Left forelimb (tissue), 1 donor: ENCODE results near the gene PEX26.
"Not testable (repeated sequence)": the region's sequence is repeated elsewhere in the genome, so short reads cannot be mapped to it uniquely, and the experiment has no call there.

Experiments
- DNase-seq: peaks from one replicate; pipeline ENCODE4 v3.0.0-alpha.2; 2018; ENCODE audit warnings: low spot score

PEX26 gene

DNA sequence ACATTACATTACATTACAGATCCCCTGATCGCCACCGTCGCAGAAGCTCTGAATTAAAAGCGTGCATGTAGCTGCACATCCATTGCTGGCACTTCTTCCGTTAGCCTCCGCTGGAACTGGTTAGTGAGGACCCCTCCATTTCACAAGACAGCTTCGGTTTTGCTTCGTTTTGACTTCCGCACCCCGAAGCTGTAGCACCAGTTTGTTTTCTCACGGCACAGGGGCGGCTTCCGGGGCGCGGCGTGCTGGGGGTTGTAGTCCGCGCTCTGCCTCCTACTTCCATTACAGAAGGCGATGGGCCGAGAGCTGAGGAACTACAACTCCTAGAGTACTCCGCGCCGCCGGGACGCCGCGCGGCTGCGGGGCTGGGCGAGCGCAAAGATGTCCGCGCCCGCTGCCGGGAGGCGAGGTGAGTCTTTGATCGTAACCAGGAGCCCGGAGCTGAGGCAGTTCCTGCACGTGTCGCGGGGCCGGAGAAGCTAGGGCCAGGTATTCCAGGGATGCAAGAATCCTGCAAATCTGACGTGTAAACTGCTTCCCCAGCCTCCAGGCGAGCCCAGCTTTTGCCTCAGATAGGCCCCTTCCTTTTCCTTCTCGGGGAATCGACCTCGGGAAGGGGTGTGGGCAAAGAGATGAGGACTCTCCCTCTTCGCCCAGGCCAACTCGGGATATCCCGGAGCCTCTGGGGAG lies at the start of gene PEX26:
Gene PEX26, plus strand, starts transcription at position 352 of the 690 bp plus-strand sequence. CDS start 387 bp downstream, outside the sequence.
- peak; percentile 95 for DNase-seq

GRCh38 chr22:18028817-18029527 lies 48.8 kb upstream of the PEX26 start:
- DNase-seq: no peak

DNA sequence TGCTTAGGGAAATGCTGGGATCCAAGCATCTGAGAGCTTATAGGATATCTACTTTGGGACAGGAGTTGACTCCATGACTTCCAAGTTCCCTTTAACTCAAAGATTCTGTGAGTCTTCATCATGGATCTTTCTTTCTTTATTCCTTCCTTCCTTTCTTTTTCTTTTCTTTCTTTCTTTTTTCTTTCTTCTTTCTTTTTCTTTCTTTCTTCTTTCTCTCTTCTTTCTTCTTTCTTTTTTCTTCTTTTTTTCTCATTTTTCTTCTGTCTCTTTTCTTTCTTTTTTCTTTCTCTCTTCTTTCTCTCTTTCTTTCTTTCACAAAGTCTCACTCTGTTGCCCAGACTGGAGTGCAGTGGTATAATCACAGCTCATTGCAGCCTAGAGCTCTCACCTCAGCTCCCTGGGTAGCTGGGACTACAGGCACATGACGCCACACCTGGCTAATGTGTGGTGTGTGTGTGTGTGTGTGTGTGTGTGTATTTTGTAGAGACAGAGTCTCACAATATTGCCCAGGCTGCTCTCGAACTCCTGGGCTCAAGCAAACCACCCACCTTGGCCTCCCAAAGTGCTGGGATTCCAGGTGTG lies 48.0 kb upstream of the PEX26 start:
- no peak for DNase-seq

DNA sequence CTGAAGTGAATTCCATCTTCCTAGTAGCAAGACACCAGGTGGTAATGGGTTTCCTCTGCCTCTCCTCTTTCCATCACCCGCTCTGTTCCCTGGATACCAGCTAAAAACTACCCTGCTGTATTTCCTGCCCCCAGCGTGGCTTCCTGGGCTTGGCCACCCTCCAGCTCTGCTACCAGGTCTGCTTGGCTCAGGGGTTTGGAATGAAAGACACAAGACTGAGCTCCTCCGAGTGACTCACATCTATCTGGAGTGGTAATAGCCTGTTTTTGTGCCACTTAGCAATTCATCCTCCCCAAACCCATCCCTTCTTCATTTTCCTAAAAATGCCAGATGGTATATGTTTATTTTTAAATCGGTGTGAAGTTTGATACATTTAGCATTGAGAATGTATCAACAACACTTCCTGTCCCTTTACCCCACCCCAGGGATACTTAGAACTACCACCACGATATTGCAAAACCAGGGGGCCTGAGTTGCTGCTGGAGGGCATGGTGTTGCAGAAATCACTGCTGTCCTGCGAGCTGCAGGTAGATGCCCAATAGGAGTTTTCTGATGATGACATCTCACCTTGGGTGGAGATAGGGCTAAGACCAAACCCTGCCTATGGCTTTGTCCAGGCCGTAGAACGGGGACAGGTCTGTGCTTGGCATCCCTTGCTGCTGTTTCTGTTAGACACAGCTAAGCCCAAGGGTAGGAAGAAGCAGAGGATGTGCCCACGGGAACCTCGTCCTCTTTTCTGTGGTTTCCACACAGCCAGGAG lies 45.9 kb upstream of the PEX26 start:
- DNase-seq: no peak

DNA sequence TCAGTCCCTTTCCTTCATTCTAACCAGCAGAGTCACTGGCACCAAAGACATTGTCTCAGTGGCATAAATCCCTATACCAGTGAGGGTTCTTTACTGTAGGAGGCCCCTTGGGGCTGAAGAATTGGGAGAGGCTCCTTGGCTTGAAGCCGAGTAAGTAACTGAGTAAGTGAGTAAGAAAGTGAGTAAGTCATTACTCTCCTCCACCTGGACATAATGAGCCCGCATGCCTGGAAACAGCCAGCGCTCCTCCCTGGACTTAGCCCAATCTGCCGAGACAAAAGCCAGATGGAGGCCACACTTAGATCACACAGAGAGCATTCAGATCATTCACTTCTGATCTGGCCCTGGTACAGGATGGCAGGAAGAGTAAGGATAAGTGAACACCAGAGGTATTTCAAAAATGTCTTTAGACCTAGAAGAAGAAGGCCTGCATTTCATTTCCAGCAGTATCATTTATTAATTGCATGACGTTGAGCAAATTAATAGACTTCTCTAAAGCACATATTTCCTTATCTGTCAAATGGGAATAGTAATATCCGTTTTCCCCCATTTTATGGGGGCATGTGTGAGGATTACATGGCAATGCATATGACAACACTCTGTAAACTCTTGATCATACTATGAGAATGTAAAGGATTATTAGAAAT lies 45.2 kb upstream of the PEX26 start:
- DNase-seq: no peak

DNA sequence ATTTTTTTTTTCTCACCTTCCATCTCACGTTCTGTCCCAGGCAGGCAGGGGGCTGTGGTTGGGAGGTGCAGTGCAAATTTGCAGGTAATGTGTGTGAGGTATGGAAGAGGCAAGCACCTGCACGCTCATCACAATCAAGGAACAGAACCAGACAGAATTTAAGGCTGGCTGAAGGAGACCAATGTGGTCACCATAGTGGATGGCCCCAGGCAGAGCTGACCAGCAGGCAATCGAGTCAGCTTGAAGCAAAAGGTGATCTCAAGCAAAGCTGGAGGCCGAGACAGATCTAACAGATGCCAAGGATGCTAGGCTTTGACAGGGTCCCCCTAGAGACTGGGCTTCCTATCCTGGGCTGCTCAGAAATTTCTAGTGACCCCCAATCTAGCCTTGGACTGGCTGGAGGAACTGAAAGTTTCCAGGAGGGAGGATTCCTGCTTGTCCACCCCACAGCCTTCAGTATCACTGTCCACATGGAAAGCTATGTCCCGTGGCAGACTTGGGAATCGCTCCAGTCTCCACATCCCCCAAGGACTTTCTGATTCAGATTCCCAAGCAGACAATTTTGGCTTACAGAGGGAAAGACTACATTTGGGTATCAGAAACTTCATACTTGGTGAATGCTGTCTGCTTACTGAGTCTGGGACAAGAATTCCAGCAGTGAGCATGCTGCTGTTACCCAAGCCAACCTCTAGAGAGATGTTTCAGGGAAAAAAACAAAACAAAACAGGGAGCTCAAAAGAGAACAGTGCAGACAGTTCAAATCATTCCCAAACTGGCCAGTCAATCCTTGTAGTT lies 44.4 kb upstream of the PEX26 start:
- no peak for DNase-seq

- DNase-seq: no peak
These were observed 43.7 kb upstream of the PEX26 start for GRCh38 chr22:18034076-18034475.

- DNase-seq: no peak
These were observed 42.0 kb upstream of the PEX26 start for GRCh38 chr22:18035751-18036150.

- DNase-seq: not testable (repeated sequence)
These were observed 36.9 kb upstream of the PEX26 start for GRCh38 chr22:18040898-18041297.

DNA sequence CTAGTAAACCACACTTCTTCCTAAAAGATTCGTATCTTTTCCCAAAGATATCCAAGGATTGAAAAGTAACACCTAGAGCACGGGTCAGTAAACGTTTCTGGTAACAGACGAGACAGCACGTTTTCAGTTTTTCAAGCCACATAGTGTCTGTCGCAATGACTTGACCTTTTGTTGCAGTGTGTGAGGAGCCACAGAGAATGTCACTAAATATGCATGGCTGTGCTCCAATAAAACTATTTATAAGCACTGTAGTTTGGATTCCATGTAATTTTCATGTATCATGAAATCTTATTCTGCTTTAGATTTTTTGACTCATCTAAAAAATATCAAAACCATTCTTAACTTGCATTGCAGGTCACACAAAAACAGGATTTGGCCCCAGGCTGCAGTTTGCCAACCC lies 35.1 kb upstream of the PEX26 start:
- no peak for DNase-seq

GRCh38 chr22:18044548-18045271 lies 33.1 kb upstream of the PEX26 start:
- DNase-seq: no peak

GRCh38 chr22:18045794-18046193 lies 32.0 kb upstream of the PEX26 start:
- no peak for DNase-seq

- no peak for DNase-seq
These were observed 29.7 kb upstream of the PEX26 start for GRCh38 chr22:18048041-18048440.

DNA sequence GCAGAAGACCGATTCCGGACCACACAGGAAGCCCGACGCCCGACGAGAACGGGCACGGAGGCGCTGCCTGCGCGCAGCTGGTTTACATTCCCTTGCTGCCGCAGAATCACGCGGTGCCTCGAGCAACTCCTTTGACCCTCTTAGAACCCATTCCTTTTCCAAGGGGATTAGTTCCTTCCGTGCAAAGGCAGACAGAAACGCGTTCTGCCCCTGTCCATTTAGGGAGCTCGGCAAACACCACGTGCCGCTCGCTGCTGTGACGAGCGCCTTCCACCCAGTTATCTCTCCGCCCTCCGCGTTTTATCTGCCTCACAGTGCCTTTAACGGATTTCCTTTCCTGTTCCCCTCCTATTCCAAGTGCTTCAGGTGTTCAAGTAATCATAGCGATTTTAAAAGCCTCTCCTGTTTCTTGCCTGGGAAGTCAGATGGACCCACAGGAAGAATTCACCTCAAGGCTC lies 29.3 kb upstream of the PEX26 start:
- no peak for DNase-seq

DNA sequence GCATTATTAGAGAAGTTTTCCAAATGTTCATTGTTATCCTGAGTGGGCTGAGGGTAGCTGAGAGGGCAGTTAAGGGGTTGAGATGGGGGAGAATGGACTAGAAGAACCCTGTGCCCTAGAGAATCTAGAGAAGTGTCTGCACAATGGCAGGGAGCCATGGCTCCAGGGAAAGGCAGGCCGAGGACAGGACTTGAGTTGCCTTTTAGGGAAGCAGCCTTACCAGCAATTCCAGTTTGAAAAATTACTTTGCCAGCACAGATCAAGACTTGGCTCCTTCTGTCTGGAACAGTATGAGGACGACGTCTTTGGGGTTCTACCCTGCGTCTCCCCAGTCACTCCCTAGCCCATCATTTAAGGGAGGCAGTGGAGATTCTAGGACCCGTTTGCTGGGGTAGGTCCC lies 27.7 kb upstream of the PEX26 start:
- DNase-seq: no peak

- DNase-seq: not testable (repeated sequence)
These were observed 26.7 kb upstream of the PEX26 start for GRCh38 chr22:18051113-18051512.

GRCh38 chr22:18053216-18053946 lies 24.4 kb upstream of the PEX26 start:
- DNase-seq: not testable (repeated sequence)

GRCh38 chr22:18055619-18056160 lies 22.1 kb upstream of the PEX26 start:
- no peak for DNase-seq

GRCh38 chr22:18056161-18056666 lies 21.6 kb upstream of the PEX26 start:
- DNase-seq: no peak
